SK-N-SH treated with all-trans-retinoic acid at 6 μM for 48 hours (cell line): ENCODE data around the gene AKAP13.

Source experiments
- CSDC2 ChIP-seq: fragments of 250-450 bp; sonication (Bioruptor Pico); IDR thresholded peaks from 2 replicates; pipeline ENCODE4 v1.5.0; 2020; ENCODE audit warnings: mild to moderate bottlenecking, moderate library complexity
- CSRNP3 ChIP-seq: fragments of 250-450 bp; sonication (Bioruptor Pico); IDR thresholded peaks from 2 replicates; pipeline ENCODE4 v1.5.1; 2021; ENCODE audit warnings: mild to moderate bottlenecking, moderate library complexity
- PPARA ChIP-seq: fragments of 250-450 bp; sonication (Bioruptor Pico); IDR thresholded peaks from 2 replicates; pipeline ENCODE4 v1.5.0; 2020; ENCODE audit warnings: mild to moderate bottlenecking, borderline replicate concordance
- ZFP3 ChIP-seq: fragments of 250-450 bp; sonication (Bioruptor Pico); IDR thresholded peaks from 2 replicates; pipeline ENCODE4 v1.5.0; 2020; ENCODE audit warnings: mild to moderate bottlenecking, moderate library complexity
- TF ChIP-seq, protein P1 (sequence below): fragments of 250-450 bp; sonication (Bioruptor Pico); IDR thresholded peaks from 2 replicates; pipeline ENCODE4 v1.8.0; 2020; ENCODE audit warnings: mild to moderate bottlenecking, moderate library complexity, borderline replicate concordance

- no peak for TF ChIP-seq CSDC2 (CRISPR knock-in tag)
- no peak for TF ChIP-seq CSRNP3
- TF ChIP-seq ZFP3 (CRISPR knock-in tag): no peak
- TF ChIP-seq, protein P1, sequence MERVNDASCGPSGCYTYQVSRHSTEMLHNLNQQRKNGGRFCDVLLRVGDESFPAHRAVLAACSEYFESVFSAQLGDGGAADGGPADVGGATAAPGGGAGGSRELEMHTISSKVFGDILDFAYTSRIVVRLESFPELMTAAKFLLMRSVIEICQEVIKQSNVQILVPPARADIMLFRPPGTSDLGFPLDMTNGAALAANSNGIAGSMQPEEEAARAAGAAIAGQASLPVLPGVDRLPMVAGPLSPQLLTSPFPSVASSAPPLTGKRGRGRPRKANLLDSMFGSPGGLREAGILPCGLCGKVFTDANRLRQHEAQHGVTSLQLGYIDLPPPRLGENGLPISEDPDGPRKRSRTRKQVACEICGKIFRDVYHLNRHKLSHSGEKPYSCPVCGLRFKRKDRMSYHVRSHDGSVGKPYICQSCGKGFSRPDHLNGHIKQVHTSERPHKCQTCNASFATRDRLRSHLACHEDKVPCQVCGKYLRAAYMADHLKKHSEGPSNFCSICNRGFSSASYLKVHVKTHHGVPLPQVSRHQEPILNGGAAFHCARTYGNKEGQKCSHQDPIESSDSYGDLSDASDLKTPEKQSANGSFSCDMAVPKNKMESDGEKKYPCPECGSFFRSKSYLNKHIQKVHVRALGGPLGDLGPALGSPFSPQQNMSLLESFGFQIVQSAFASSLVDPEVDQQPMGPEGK (CRISPR knock-in tag): no peak
- TF ChIP-seq PPARA (CRISPR knock-in tag): no peak
Measured at GRCh38 chr15:85337425-85338074, 42.9 kb upstream of the AKAP13 start.
